Effector memory CD4-positive, alpha-beta T cell (primary cell): Measurements from ENCODE around the gene MRPL24.

ENCODE experiments used
- DNase-seq, 3 donors: peaks; one replicate each; pipeline ENCODE4 v3.0.0-alpha.2; 2020
- H3K27ac ChIP-seq: 2 replicates; pipeline ENCODE4 v1.7.0; 2013; ENCODE audit warnings: mild to moderate bottlenecking, low read length, moderate library complexity; ENCODE audit not compliant: insufficient read depth, poor library complexity, severe bottlenecking
- H3K27me3 ChIP-seq: replicated peaks from 2 replicates; pipeline ENCODE4 v1.7.0; 2013; ENCODE audit warnings: mild to moderate bottlenecking, low read length; ENCODE audit not compliant: insufficient read depth, control insufficient read depth, poor library complexity, severe bottlenecking
- H3K36me3 ChIP-seq: 2 replicates; pipeline ENCODE4 v1.7.0; 2013; ENCODE audit warnings: mild to moderate bottlenecking, low read length, moderate library complexity; ENCODE audit not compliant: control insufficient read depth, insufficient read depth
- H3K4me1 ChIP-seq: 2 replicates; pipeline ENCODE4 v1.7.0; 2013; ENCODE audit warnings: low read length, mild to moderate bottlenecking; ENCODE audit not compliant: control insufficient read depth, insufficient read depth, poor library complexity, severe bottlenecking
- H3K4me3 ChIP-seq: 2 replicates; pipeline ENCODE4 v1.7.0; 2013; ENCODE audit warnings: low read length, low read depth, mild to moderate bottlenecking; ENCODE audit not compliant: insufficient read depth, poor library complexity, severe bottlenecking
- H3K9me3 ChIP-seq: 2 replicates; pipeline ENCODE4 v1.7.0; 2013; ENCODE audit warnings: mild to moderate bottlenecking, low read length, moderate library complexity; ENCODE audit not compliant: control insufficient read depth
- total RNA-seq, 3 donors: gene quantifications; one replicate each; lab custom pipeline; 2026; lab: John Stamatoyannopoulos, UW

MRPL24 gene
- 11.9 to 14.5 (median 13.8) reads per million in 3 donors for total RNA-seq

DNA sequence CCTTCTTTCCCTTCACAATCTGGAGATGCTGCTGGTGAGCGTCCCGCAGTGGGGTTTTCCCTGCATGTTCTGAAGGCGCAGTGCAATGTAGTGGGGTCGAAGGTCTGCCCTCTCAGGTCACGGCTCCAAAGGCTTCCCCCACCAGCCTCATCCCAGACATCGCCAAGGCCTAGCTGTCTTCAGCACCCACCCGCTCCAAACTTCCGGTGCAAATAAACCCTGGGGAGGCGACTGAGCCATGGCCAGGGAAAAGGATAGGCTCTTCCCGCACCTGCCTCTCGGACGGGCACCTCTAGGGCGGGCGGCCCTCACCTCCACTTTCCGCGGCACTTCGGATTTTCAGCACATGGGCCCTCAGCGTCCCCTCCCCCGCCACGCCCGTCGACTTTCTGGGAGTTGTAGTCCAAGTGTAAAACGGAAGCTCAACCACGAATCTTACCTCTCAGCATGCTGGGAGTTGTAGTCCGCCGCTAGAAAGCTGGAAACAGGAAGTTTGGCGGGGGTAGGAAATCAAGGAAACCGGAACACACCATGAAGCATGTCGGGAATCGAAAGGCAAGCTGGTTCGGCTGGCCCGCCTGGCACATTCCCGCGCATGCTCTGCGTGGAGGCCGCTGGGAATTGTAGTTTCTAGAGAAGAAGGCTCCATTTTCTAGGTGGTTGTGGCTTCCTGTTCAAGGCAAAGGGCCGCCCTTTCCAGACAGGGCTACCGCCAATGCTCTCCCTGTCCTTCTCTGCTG, at the start of gene MRPL24:
MRPL24 (minus strand) TSS at position 348 of the 740 bp plus-strand sequence. CDS start 2,384 bp downstream, outside the sequence.
- H3K27ac ChIP-seq = peak within 1 kb of the TSS; percentile 74
- H3K27me3 ChIP-seq = no peaks in the 10 kb centered on the region
- H3K9me3 ChIP-seq = no peaks in the 10 kb centered on the region
- peaks cover 47% of the 10 kb centered on the region for H3K36me3 ChIP-seq
- H3K4me3 ChIP-seq = peak within 1 kb of the TSS; percentile 58
- DNase-seq = peak; percentile 96 to 97 (median 96)
- H3K4me1 ChIP-seq = peaks cover 17% of the 10 kb centered on the region

DNA sequence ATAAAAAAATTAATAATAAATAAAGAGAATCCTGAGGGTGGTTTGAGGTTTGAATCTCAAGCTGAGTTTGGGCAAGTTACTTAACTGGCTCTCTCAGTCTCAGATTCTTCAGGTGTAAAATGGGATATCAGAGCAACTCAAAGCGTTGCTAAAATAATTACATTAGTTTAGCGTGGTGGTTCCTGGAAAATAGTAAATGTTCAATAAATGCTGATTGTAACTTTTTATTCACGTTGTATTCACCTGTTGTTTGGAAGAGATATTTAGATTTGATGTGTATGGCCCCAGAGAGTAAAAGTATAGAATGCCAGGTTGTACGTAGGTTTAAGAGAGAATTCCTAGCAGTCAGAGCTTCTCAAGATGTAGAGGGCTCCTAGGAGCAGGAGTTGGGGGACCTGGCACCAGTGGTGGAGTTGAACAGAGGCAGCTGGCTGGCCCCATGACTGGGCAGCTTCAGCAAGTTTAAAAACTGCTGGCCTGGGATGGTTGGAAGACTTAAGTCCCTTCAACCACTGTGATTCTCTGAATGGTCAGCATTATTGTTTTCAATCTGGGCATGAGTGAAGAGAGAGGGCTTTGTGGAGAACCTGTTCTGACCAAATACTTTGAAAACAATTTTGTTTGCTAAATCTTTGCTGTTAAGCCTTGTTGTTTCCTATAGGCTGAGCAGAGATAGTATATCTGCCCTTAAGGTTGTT, 48.9 kb upstream of the MRPL24 start:
- Histone ChIP-seq H3K36me3 (peaks cover 63% of the 10 kb centered on the region), H3K4me1 (no peaks in the 10 kb centered on the region), H3K4me3 (no peak overlapping the region), H3K27ac (no peak overlapping the region), H3K27me3 (no peaks in the 10 kb centered on the region), H3K9me3 (no peaks in the 10 kb centered on the region)
- DNase-seq = no peak

DNA sequence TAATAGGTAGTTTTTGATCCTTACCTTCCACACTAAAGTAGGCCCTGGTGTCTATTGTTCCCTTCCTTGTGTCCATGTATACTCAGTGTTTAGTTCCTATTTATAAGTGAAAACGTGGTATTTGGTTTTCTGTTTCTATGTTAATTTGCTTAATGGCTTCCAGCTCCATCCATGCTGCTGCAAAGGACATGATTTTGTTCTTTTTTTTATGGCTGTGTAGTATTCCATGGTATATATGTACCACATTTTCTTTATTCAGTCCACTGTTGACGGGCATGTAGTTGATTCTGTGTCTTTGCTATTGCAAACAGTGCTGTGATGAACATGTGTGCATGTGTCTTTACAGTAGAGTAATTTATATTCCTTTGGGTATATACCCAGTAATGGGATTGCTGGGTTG, 47.2 kb upstream of the MRPL24 start:
- no peak overlapping the region for H3K27ac ChIP-seq
- no peaks in the 10 kb centered on the region for H3K4me1 ChIP-seq
- DNase-seq = no peak
- H3K27me3 ChIP-seq = no peaks in the 10 kb centered on the region
- no peak overlapping the region for H3K4me3 ChIP-seq
- H3K36me3 ChIP-seq = peaks cover 58% of the 10 kb centered on the region
- H3K9me3 ChIP-seq = no peaks in the 10 kb centered on the region

DNA sequence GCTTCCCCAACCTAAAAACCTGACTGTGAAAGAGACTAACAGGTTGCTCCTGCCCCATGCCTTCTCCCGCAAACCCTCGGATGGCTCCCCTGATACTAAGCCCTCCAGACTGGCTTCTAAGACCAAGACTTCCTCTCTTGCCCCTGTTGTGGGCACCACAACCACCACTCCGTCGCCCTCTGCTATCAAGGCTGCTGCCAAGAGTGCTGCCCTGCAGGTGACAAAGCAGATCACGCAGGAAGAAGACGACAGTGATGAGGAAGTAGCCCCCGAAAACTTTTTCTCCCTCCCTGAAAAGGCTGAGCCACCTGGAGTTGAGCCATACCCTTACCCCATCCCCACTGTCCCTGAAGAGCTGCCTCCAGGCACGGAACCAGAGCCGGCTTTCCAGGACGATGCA, 45.8 kb upstream of the MRPL24 start:
- Histone ChIP-seq H3K4me3 (no peak overlapping the region), H3K4me1 (no peaks in the 10 kb centered on the region), H3K36me3 (peaks cover 54% of the 10 kb centered on the region)

GRCh38 chr1:156785458-156785857, 44.6 kb upstream of the MRPL24 start:
- Histone ChIP-seq H3K27ac (no peak overlapping the region), H3K9me3 (no peaks in the 10 kb centered on the region), H3K27me3 (no peaks in the 10 kb centered on the region), H3K4me1 (no peaks in the 10 kb centered on the region), H3K4me3 (no peak overlapping the region), H3K36me3 (peaks cover 55% of the 10 kb centered on the region)
- no peak for DNase-seq

More for the DNA sequence above, 45.8 kb upstream of the MRPL24 start:
- H3K27ac ChIP-seq = no peak overlapping the region
- no peak for DNase-seq
- no peaks in the 10 kb centered on the region for H3K9me3 ChIP-seq
- no peaks in the 10 kb centered on the region for H3K27me3 ChIP-seq

- Histone ChIP-seq H3K27ac (no peak overlapping the region), H3K36me3 (peaks cover 33% of the 10 kb centered on the region), H3K27me3 (no peaks in the 10 kb centered on the region), H3K4me1 (peaks cover 5% of the 10 kb centered on the region), H3K4me3 (no peak overlapping the region), H3K9me3 (no peaks in the 10 kb centered on the region)
- DNase-seq = no peak
Observed at GRCh38 chr1:156781585-156782186, 40.8 kb upstream of the MRPL24 start.

DNA sequence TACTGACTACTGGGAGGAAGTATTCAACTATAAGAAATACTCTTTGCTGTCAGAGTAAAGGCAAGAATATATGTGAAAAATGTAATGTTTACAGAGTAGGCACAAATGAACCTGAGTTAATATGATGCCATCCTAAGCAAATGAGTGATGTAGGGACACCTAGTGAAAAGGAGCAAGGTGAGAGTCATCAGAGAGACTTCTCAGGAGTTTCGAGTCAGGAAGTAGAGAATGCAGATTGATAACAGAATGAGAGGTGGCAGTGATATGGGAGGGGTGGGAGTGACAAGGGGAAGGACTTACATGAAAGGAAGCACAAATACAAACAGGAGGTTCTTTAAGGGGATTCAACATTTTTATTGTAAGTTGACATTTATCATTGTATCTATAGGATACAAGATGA, 36.7 kb upstream of the MRPL24 start:
- peaks cover 12% of the 10 kb centered on the region for H3K36me3 ChIP-seq
- DNase-seq = no peak
- H3K4me3 ChIP-seq = no peak overlapping the region
- peaks cover 5% of the 10 kb centered on the region for H3K4me1 ChIP-seq
- H3K27me3 ChIP-seq = no peaks in the 10 kb centered on the region
- no peak overlapping the region for H3K27ac ChIP-seq
- no peaks in the 10 kb centered on the region for H3K9me3 ChIP-seq

DNA sequence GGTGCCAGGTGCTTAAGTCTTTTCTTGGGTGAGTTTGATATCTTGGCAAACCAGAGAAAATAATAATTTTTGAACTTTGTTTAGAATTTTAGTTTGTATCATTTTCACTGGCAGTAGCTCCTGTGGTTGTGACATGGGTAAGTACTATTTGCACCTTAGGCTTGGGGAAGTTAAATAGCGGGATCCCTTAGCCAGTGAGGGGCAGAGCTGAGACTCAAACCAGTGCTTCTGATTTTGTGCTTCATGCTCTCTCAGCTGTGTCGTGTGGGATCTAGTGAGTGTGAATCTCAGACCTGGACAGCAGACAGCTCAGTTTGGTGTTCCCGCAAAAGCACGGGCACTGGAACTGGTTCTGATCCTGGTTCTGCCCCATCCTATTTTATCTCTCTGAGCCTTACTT, 36.1 kb upstream of the MRPL24 start:
- Histone ChIP-seq H3K36me3 (peaks cover 8% of the 10 kb centered on the region), H3K4me1 (peaks cover 5% of the 10 kb centered on the region), H3K27ac (no peak overlapping the region), H3K4me3 (no peak overlapping the region), H3K9me3 (no peaks in the 10 kb centered on the region), H3K27me3 (no peaks in the 10 kb centered on the region)
- DNase-seq = no peak

DNA sequence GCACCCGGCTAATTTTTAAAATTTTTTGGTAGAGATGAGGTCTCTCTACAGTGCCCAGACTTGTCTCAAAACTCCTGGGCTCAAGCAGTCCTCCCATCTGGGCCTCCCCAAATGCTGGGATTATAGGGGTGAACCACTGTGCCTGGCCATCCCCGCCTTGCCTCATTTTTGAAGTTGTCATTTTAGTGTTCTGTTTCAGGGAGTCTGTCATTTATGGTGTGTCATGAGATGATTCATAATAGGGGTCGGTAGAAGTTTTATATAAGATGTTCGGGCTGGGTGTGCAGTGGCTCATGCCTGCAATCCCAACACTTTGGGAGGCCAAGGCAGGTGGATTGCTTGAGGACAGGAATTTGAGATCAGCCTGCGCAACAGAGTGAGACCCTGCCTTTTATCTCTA, 34.9 kb upstream of the MRPL24 start:
- DNase-seq = no peak

GRCh38 chr1:156773607-156774006, 32.7 kb upstream of the MRPL24 start:
- no peak for DNase-seq
- H3K9me3 ChIP-seq = no peaks in the 10 kb centered on the region
- peaks cover 20% of the 10 kb centered on the region for H3K4me1 ChIP-seq
- H3K27me3 ChIP-seq = no peaks in the 10 kb centered on the region
- no peak overlapping the region for H3K4me3 ChIP-seq
- H3K36me3 ChIP-seq = peaks cover 9% of the 10 kb centered on the region
- H3K27ac ChIP-seq = no peak overlapping the region

More for the DNA sequence above, 34.9 kb upstream of the MRPL24 start:
- Histone ChIP-seq H3K4me1 (peaks cover 8% of the 10 kb centered on the region), H3K36me3 (peaks cover 4% of the 10 kb centered on the region), H3K27me3 (no peaks in the 10 kb centered on the region), H3K27ac (no peak overlapping the region), H3K9me3 (no peaks in the 10 kb centered on the region), H3K4me3 (no peak overlapping the region)
